GM19043 (cell line): ENCODE results near the gene TRAPPC2.
A peak's percentile ranks its signal among the peaks of the same experiment; 100 is the strongest.
"Not testable (repeated sequence)": the region's sequence is repeated elsewhere in the genome, so short reads cannot be mapped to it uniquely, and the experiment has no call there.

Source experiments
- ATAC-seq: cut with Tn5 transposase; IDR thresholded peaks from one replicate; pipeline ENCODE4 v1.9.1; 2021; ENCODE audit warnings: low read depth; ENCODE audit not compliant: unreplicated experiment

The TRAPPC2 gene

DNA sequence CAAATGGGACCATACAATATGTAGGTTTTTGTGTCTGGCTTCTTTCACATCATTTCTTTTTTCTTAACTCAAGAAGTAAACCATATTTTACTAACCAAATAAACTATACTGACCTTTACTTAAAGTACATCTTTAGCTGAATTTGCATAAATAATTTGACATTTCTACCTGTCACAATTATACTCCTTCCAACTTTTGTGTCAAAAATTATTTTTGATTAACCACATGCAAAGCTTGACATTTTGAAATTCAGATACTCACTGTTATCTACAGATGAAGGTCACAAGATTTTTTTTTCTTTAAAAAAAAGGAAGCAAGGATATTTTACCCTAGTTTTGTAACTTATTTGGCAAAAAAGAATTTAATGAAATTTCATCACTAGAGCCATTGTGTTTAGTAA is 57.5 kb downstream of the TRAPPC2 start:
- ATAC-seq: no peak

DNA sequence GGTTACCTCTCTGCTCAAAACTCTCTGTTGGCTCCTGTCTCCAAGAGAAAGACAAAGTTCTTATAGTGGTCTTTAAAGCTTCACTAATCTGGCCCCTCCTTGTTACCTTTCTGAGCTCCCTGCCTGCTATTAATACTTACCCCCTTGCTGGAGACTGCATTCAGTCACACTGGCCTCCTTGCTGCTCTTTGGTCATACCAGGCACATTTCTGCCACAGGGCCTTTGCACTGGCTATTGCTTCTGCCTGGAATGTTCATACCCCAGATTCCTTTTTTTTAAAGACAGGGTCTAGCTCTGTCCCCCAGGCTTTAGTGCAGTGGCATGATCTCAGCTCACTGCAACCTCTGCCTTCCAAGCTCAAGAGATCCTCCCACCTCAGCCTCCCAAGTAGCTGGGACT is 61.4 kb downstream of the TRAPPC2 start:
- ATAC-seq: no peak

DNA sequence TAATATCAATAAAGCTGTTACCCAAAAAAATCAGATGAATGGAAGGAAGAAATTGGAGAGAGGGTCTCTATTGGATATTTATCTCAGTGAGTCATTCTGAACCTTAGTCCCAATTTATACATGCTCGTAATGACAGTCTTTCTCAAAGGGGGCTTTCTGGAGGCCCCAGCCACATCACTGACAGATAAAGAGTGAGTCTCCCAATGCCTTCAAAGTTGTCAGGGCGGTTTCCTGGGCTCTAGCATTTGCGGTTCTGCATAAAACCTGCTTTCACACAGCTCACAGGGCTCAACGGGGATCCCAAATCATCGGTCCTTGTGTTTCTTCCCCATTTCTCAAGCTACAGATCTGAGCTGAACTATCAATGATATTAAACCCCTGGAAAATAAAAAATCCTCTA is 64.2 kb downstream of the TRAPPC2 start:
- ATAC-seq: no peak

DNA sequence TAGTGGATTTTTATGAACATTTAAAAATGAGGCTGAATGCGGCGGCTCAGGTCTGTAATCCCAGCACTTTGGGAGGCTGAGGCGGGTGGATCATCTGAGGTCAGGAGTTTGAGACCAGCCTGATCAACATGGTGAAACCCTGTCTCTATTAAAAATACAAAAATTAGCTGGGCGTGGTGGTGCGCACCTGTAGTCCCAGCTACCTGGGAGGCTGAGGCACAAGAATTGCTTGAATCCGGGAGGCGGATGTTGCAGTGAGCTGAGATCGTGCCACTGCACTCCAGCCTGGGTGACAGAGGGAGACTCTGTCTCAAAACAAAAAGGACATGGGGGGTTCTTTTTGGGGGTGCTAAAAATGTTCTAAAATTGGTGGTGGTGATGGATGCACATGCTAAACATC is 64.7 kb downstream of the TRAPPC2 start:
- not testable (repeated sequence) for ATAC-seq

DNA sequence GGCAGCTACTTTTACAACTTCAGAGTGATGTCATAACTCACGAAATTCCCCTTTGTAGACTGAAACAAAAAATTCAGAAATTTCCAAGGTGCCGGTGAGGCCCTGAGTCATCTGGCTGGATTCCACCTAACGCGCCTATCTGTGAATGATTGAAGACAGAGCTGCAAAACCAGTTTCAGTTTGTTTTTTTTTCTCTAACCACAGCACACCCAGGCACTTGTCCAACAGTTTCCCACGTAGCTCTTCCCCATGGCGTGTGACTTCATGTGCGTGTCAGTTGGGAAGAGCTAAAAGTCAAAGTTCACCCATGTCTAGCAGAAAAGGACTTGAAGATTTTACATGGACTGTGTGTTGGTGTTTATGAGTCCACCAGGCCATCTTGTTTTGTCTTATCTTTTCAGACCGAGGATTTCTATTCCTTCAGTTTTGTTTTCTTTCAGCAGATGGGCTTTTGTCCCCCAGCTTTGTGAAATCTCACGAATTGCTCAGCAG is 65.1 kb downstream of the TRAPPC2 start:
- ATAC-seq: peak; percentile 61

DNA sequence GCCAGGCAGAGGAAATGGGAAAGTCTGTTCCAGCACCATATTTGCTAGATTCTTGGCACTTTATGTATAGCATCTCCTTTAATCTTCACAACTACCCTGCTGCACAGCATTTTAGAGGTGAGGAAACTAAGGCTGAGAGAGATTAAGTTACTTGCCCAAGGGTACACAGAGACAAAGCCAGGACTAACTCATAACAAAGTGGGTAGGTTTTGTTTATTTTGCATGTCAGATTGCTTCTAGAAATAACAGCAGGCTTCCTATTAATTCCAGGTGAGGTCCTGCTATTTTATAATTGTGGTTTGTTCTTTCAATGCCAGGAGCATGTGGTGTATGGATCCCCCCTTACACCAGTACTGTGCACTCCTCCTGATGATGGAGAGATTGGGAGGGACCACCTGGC is 66.5 kb downstream of the TRAPPC2 start:
- ATAC-seq: no peak

DNA sequence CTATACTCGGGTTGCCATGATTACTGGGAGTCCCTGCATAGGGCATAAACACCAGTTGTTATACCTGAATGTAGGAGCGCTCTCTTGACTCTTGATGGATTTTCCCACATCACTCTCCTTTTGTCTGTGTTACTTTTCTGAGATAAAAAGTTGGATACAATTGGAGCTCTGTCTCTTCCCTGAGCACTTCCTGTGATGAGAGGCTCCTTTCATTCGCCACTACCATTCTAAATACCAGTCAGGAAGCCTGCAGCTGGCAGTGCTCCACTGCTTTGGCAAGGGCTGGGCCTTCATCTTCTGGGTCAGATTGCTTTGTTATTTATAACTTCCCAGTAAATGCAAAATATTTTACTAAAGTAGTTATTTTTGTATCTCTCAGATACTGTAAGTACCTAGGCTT is 67.6 kb downstream of the TRAPPC2 start:
- no peak for ATAC-seq

DNA sequence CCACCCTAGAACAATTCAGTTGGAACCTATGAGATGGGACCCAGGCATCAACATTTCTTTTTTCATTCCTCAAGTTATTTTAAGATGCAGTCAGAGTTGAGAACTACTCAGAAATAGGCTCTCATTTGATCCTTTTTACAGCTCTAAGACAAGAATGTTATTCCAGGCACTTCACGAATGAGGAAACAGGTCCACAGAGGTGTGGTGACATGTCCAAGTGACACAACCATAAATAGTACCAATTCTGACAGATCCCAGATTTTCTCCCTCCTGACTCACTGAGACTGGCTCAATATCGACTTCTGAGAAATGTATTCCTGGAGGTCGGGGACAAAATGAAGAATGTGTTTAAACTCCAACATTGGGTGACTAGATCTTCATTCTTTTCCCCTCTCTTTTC is 70.4 kb downstream of the TRAPPC2 start:
- ATAC-seq: no peak

DNA sequence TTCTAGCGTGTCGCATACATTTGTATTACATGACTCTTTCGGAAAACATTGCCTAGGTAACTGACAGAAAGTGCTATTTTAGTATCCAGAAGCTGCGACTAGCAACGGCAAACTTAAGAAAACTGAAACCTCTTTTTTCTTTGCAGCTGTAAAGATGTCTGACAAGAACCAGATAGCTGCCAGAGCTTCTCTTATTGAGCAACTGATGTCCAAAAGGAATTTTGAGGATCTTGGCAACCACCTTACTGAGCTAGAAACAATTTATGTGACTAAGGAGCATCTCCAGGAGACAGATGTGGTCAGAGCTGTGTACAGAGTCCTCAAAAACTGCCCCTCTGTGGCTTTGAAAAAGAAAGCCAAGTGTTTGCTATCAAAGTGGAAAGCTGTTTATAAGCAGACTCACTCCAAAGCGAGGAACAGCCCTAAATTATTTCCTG is 72.0 kb downstream of the TRAPPC2 start:
- ATAC-seq: peak; percentile 48
